CD4-positive, alpha-beta T cell (primary cell): ENCODE results near the gene CCSER2. TPM values are rescaled to one million over a fixed set of nuclear protein-coding genes. Genes with fewer than 3 reads are reported as not detected.

Source experiments
- ATAC-seq: fragments of 200-7000 bp; cut with Tn5 transposase; one replicate; pipeline ENCODE4 v1.10.0; 2022; ENCODE audit warnings: mild to moderate bottlenecking; ENCODE audit not compliant: poor library complexity
- CTCF ChIA-PET: fragments of 350-600 bp; sonication (Branson Sonifier 250); formaldehyde crosslinking; loops from one replicate; lab custom pipeline; 2021; ENCODE audit warnings: antibody characterized with exemption, inconsistent platforms; lab: Charles Lee
- POLR2A ChIA-PET: fragments of 350-600 bp; sonication (Branson Sonifier 250); formaldehyde crosslinking; loops from one replicate; lab custom pipeline; 2021; ENCODE audit warnings: antibody characterized with exemption, inconsistent platforms; lab: Charles Lee
- DNase-seq, 14 experiments: peaks; one replicate each; pipeline ENCODE4 v3.0.0-alpha.2; 2013 to 2020; ENCODE audit warnings: mixed read lengths in 2 of 14
- H3K27ac ChIP-seq, 2 donors: one replicate each; pipeline versions ENCODE4 v1.5.1 to v1.7.0; 2013; ENCODE audit warnings: low read length in 2 of 2, low read depth in 1 of 2, mild to moderate bottlenecking in 1 of 2
- H3K27me3 ChIP-seq, 2 experiments: 1 replicate in 1 of 2; 2 replicates in 1 of 2; pipeline versions ENCODE4 v1.6.1 to v1.7.0; 2013; ENCODE audit warnings: low read length in 2 of 2, control low read depth in 1 of 2, mild to moderate bottlenecking in 1 of 2, moderate library complexity in 1 of 2; ENCODE audit not compliant: insufficient read depth in 2 of 2, control insufficient read depth in 1 of 2
- H3K36me3 ChIP-seq: one replicate; pipeline ENCODE4 v1.6.1; 2013; ENCODE audit warnings: low read length, control low read depth; ENCODE audit not compliant: insufficient read depth
- H3K4me1 ChIP-seq: one replicate; pipeline ENCODE4 v1.6.1; 2013; ENCODE audit warnings: low read length, control low read depth; ENCODE audit not compliant: insufficient read depth
- H3K4me3 ChIP-seq: one replicate; pipeline ENCODE4 v1.5.1; 2013; ENCODE audit warnings: mild to moderate bottlenecking, low read length, moderate library complexity
- H3K9me3 ChIP-seq, 2 experiments: 1 replicate in 1 of 2; 2 replicates in 1 of 2; pipeline versions ENCODE4 v1.6.1 to v1.7.0; 2013; ENCODE audit warnings: low read length in 2 of 2, mild to moderate bottlenecking in 2 of 2, control low read depth in 1 of 2, moderate library complexity in 1 of 2; ENCODE audit not compliant: control insufficient read depth in 1 of 2, insufficient read depth in 1 of 2
- H3K27ac Mint-ChIP-seq: one replicate; pipeline ENCODE4 v1.8.0; 2020; ENCODE audit warnings: mixed read lengths
- H3K27me3 Mint-ChIP-seq: one replicate; pipeline ENCODE4 v1.8.0; 2021; ENCODE audit warnings: mixed read lengths
- H3K36me3 Mint-ChIP-seq: one replicate; pipeline ENCODE4 v1.8.0; 2021; ENCODE audit warnings: low read depth, mixed read lengths
- H3K4me1 Mint-ChIP-seq: one replicate; pipeline ENCODE4 v1.8.0; 2021; ENCODE audit warnings: low read depth, mixed read lengths
- H3K4me3 Mint-ChIP-seq: one replicate; pipeline ENCODE4 v1.8.0; 2020; ENCODE audit warnings: mild to moderate bottlenecking, mixed read lengths
- H3K9me3 Mint-ChIP-seq: one replicate; pipeline ENCODE4 v1.8.0; 2020; ENCODE audit warnings: mixed read lengths
- CTCF ChIP-seq: fragments of 200-600 bp; IDR thresholded peaks from one replicate; pipeline ENCODE4 v1.8.0; 2022; ENCODE audit warnings: antibody characterized with exemption, mild to moderate bottlenecking
- intact Hi-C, 2 experiments: fragments of 100-400 bp; cut with DNase I in 1 of 2; cut with micrococcal nuclease in 1 of 2; formaldehyde crosslinking; loops; one replicate each; pipeline versions ENCODE4 v1.15.1 to v1.9.0; 2023 to 2025; cut with DNase I, micrococcal nuclease
- total RNA-seq, 174 experiments: library from RNA in 2 of 174; stranded (reverse) in 2 of 174; gene quantifications; one replicate each; pipeline ENCODE4 v1.2.3 and lab custom pipeline; 2021 to 2026

CCSER2 gene
- total RNA-seq, 2 experiments from 2014 or later, result 134 to 148 TPM

- ChIA-PET CTCF (interaction anchor here (0.9 to 1.1 kb wide), 2 partner anchors 16 to 21 kb away, joined by 3 read pairs; no protein-coding TSS in a partner anchor), POLR2A (interaction anchor here (1.5 kb wide), 1 partner anchor 8 kb away, joined by 5 read pairs; no protein-coding TSS in a partner anchor)
- intact Hi-C loops, result no loop called here
- no peak for TF ChIP-seq CTCF
- Histone ChIP-seq H3K27ac (no peak overlapping the region), H3K27me3 (no peaks in the 10 kb centered on the region), H3K36me3 (peaks cover 22% of the 10 kb centered on the region), H3K9me3 (no peaks in the 10 kb centered on the region), H3K4me3 (no peak overlapping the region), H3K4me1 (no peaks in the 10 kb centered on the region)
- peaks cover 43% of the 10 kb centered on the region for H3K36me3 Mint-ChIP-seq
- no peaks in the 10 kb centered on the region for H3K9me3 Mint-ChIP-seq
- H3K4me3 Mint-ChIP-seq, result no peak overlapping the region
- no peaks in the 10 kb centered on the region for H3K27me3 Mint-ChIP-seq
- H3K4me1 Mint-ChIP-seq, result peaks cover 5% of the 10 kb centered on the region
- DNase-seq, result no peak
- ATAC-seq, result no peak
- no peak overlapping the region for H3K27ac Mint-ChIP-seq
Observed at GRCh38 chr10:84510121-84510520, 181.7 kb downstream of the CCSER2 start.

GRCh38 chr10:84511106-84511505, 182.7 kb downstream of the CCSER2 start:
- CTCF ChIA-PET, result no interaction called here

GRCh38 chr10:84511709-84512285, 183.4 kb downstream of the CCSER2 start:
- ChIA-PET POLR2A (interaction anchor here (0.9 kb wide), 1 partner anchor 20 kb away, joined by 3 read pairs; no protein-coding TSS in a partner anchor), CTCF (no interaction called here)
- Histone ChIP-seq H3K4me3 (no peak overlapping the region), H3K9me3 (no peaks in the 10 kb centered on the region), H3K36me3 (peaks cover 33% of the 10 kb centered on the region), H3K4me1 (no peaks in the 10 kb centered on the region), H3K27ac (no peak overlapping the region), H3K27me3 (no peaks in the 10 kb centered on the region)
- Mint-ChIP-seq H3K4me1 (peaks cover 5% of the 10 kb centered on the region), H3K9me3 (no peaks in the 10 kb centered on the region), H3K36me3 (peaks cover 56% of the 10 kb centered on the region), H3K4me3 (no peak overlapping the region), H3K27me3 (no peaks in the 10 kb centered on the region), H3K27ac (no peak overlapping the region)
- intact Hi-C loops, result no loop called here
- TF ChIP-seq CTCF, result no peak
- no peak for ATAC-seq
- DNase-seq, result no peak

More at GRCh38 chr10:84511106-84511505, 182.7 kb downstream of the CCSER2 start:
- Histone ChIP-seq H3K4me1 (no peaks in the 10 kb centered on the region), H3K27ac (no peak overlapping the region), H3K36me3 (peaks cover 31% of the 10 kb centered on the region), H3K4me3 (no peak overlapping the region), H3K9me3 (no peaks in the 10 kb centered on the region), H3K27me3 (no peaks in the 10 kb centered on the region)
- Mint-ChIP-seq H3K36me3 (peaks cover 52% of the 10 kb centered on the region), H3K4me3 (no peak overlapping the region), H3K4me1 (peaks cover 5% of the 10 kb centered on the region), H3K9me3 (no peaks in the 10 kb centered on the region), H3K27me3 (no peaks in the 10 kb centered on the region), H3K27ac (no peak overlapping the region)
- intact Hi-C loops, result no loop called here
- no peak for TF ChIP-seq CTCF
- no peak for ATAC-seq
- DNase-seq, result no peak
- POLR2A ChIA-PET, result interaction anchor here (0.9 to 1.5 kb wide), 2 partner anchors 9 to 21 kb away, joined by 3 to 5 read pairs; no protein-coding TSS in a partner anchor
